WTC11 (cell line): ENCODE measurements around the gene MYL7.

Experiments used
- ATF2 ChIP-seq: sonication (generic); formaldehyde crosslinking; IDR thresholded peaks from 2 replicates; pipeline ENCODE4 v1.8.1; 2022; ENCODE audit warnings: low read depth, missing genetic modification reagents, borderline replicate concordance
- E2F5 ChIP-seq: sonication (generic); formaldehyde crosslinking; IDR thresholded peaks from 2 replicates; pipeline ENCODE4 v1.8.1; 2022; ENCODE audit warnings: mild to moderate bottlenecking, moderate library complexity, missing genetic modification reagents
- ELF4 ChIP-seq: sonication (generic); formaldehyde crosslinking; IDR thresholded peaks from 2 replicates; pipeline ENCODE4 v1.8.1; 2022; ENCODE audit warnings: low read depth, mild to moderate bottlenecking, moderate library complexity, missing genetic modification reagents
- FOXK1 ChIP-seq: sonication (generic); formaldehyde crosslinking; IDR thresholded peaks from 2 replicates; pipeline ENCODE4 v1.8.0; 2022; ENCODE audit warnings: mild to moderate bottlenecking, moderate library complexity, missing genetic modification reagents
- NFE2L1 ChIP-seq: sonication (generic); formaldehyde crosslinking; IDR thresholded peaks from 2 replicates; pipeline ENCODE4 v1.8.1; 2023; ENCODE audit warnings: missing genetic modification reagents
- ZNF138 ChIP-seq: sonication (generic); formaldehyde crosslinking; conservative IDR thresholded peaks from 2 replicates; pipeline ENCODE4 v1.8.1; 2022; ENCODE audit warnings: mild to moderate bottlenecking, moderate library complexity, missing genetic modification reagents
- ZNF232 ChIP-seq: sonication (generic); formaldehyde crosslinking; IDR thresholded peaks from 2 replicates; pipeline ENCODE4 v1.8.0; 2022; ENCODE audit warnings: mild to moderate bottlenecking, missing genetic modification reagents
- ZNF263 ChIP-seq: sonication (generic); formaldehyde crosslinking; IDR thresholded peaks from 2 replicates; pipeline ENCODE4 v1.8.1; 2022; ENCODE audit warnings: low read depth, mild to moderate bottlenecking, moderate library complexity, missing genetic modification reagents
- TF ChIP-seq, protein P1 (sequence below): fragments of 200-600 bp; IDR thresholded peaks from 2 replicates; pipeline ENCODE4 v1.8.0; 2022; ENCODE audit warnings: antibody characterized with exemption
- TF ChIP-seq, protein P2 (sequence below): fragments of 250-450 bp; sonication (Bioruptor Pico); IDR thresholded peaks from 2 replicates; pipeline ENCODE4 v1.9.0; 2021; ENCODE audit warnings: moderate library complexity, mild to moderate bottlenecking, inconsistent platforms, borderline replicate concordance
- TF ChIP-seq, protein P3 (sequence below): sonication (generic); formaldehyde crosslinking; IDR thresholded peaks from 2 replicates; pipeline ENCODE4 v1.8.0; 2022; ENCODE audit warnings: mild to moderate bottlenecking, missing genetic modification reagents
- TF ChIP-seq, protein P4 (sequence below): sonication (generic); formaldehyde crosslinking; IDR thresholded peaks from 2 replicates; pipeline ENCODE4 v1.8.1; 2023; ENCODE audit warnings: mild to moderate bottlenecking, moderate library complexity, missing genetic modification reagents

DNA sequence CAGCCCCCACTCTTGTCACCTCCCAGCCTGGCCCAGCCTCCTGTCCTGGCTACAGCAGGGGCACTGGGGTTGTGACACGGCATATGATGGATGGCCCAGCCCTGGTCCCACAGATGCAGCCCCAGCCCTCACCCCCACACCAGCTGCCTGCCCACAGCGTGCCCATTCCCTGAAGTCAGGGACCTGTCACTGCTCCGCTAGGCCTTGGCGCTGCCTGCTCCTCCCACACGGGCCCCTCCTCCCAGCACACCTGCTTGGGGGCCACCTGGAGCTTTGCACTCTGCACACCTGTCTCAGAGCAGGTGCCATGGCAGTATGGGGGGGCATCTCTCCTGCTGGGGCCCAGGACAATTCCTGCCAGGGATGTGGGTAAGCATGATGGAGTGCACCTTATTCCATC lies 44.6 kb upstream of the MYL7 start:
- TF ChIP-seq ELF4 (CRISPR knock-in tag) (no peak), ZNF138 (CRISPR knock-in tag) (no peak), FOXK1 (CRISPR knock-in tag) (no peak), NFE2L1 (no peak), ZNF263 (CRISPR knock-in tag) (no peak), E2F5 (CRISPR knock-in tag) (no peak), ATF2 (CRISPR knock-in tag) (no peak), ZNF232 (no peak)
- TF ChIP-seq, protein P1, sequence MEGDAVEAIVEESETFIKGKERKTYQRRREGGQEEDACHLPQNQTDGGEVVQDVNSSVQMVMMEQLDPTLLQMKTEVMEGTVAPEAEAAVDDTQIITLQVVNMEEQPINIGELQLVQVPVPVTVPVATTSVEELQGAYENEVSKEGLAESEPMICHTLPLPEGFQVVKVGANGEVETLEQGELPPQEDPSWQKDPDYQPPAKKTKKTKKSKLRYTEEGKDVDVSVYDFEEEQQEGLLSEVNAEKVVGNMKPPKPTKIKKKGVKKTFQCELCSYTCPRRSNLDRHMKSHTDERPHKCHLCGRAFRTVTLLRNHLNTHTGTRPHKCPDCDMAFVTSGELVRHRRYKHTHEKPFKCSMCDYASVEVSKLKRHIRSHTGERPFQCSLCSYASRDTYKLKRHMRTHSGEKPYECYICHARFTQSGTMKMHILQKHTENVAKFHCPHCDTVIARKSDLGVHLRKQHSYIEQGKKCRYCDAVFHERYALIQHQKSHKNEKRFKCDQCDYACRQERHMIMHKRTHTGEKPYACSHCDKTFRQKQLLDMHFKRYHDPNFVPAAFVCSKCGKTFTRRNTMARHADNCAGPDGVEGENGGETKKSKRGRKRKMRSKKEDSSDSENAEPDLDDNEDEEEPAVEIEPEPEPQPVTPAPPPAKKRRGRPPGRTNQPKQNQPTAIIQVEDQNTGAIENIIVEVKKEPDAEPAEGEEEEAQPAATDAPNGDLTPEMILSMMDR, result no peak
- TF ChIP-seq, protein P2, sequence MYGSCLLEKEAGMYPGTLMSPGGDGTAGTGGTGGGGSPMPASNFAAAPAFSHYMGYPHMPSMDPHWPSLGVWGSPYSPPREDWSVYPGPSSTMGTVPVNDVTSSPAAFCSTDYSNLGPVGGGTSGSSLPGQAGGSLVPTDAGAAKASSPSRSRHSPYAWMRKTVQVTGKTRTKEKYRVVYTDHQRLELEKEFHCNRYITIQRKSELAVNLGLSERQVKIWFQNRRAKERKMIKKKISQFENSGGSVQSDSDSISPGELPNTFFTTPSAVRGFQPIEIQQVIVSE (CRISPR knock-in tag), result no peak
- TF ChIP-seq, protein P3, sequence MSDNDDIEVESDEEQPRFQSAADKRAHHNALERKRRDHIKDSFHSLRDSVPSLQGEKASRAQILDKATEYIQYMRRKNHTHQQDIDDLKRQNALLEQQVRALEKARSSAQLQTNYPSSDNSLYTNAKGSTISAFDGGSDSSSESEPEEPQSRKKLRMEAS (CRISPR knock-in tag), result no peak
- TF ChIP-seq, protein P4, sequence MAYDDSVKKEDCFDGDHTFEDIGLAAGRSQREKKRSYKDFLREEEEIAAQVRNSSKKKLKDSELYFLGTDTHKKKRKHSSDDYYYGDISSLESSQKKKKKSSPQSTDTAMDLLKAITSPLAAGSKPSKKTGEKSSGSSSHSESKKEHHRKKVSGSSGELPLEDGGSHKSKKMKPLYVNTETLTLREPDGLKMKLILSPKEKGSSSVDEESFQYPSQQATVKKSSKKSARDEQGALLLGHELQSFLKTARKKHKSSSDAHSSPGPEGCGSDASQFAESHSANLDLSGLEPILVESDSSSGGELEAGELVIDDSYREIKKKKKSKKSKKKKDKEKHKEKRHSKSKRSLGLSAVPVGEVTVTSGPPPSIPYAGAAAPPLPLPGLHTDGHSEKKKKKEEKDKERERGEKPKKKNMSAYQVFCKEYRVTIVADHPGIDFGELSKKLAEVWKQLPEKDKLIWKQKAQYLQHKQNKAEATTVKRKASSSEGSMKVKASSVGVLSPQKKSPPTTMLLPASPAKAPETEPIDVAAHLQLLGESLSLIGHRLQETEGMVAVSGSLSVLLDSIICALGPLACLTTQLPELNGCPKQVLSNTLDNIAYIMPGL (CRISPR knock-in tag), result no peak
